T1000 (cell line): ENCODE measurements around the gene INSYN2A.

ENCODE experiments used
- DNase-seq: peaks from one replicate; lab custom pipeline; 2025; ENCODE audit warnings: mixed read lengths; lab: John Stamatoyannopoulos, UW

INSYN2A gene, protein sequence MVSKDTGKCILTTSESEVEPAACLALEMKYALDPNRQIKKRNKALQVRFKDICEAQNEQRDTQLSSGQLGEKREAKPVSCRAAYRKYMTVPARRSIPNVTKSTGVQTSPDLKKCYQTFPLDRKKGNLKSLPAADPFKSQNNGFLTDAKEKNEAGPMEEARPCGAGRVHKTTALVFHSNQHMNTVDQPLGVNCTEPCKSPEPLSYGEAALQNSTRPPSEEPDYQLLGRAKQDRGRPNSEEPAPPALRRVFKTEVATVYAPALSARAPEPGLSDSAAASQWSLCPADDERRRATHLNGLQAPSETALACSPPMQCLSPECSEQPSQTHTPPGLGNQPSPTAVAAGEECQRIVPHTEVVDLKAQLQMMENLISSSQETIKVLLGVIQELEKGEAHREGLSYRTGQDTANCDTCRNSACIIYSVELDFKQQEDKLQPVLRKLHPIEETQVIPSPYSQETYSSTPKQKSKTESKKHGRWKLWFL

DNA sequence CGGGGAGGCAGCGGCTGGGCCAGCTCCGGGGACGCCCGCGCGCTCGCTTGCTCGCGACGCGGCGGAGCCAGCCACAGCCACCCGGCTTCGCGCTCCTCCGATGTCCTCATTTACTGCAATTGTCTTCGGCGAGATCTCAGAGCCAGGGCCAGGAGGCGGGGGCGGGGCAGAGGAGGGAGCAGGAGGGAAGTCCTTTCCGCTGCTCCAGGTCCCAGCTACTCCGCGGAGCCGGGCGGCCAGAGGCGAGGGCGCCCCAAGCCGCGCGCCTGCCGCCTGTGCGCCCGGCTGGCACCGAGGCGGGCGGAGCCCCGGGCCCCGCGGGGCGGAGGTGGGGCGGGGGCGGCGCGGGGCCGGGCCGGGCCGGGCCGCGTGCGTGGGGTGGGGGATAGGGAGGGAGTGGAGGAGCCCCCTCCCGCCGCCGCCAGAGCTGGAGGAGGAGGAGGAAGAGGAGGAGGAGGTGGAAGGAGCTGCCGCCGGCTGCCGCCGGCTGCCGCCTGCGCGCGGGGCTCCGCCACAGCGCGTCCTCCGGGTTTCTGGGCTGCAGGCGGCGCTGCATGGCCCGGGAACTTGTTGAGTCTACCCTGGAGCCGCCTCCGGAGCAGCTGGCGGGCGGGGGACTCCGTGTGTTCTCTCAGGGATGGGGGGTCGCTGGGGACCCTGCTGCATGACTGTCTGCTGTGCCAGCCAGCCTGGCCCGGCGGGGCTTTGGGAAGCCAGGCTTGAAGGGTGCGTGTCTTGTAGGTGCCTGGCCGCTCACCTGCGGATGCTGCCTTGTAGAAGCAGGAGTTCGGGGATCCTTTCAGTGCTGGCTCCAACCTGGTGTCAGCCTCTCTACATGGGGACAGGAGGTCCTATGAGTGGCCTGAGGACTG is at the start of gene INSYN2A:
Gene INSYN2A (minus strand): TSS at position 310 of the 872 bp plus-strand sequence. CDS start 20,196 bp downstream, outside the sequence.
- peak; percentile 53 for DNase-seq

DNA sequence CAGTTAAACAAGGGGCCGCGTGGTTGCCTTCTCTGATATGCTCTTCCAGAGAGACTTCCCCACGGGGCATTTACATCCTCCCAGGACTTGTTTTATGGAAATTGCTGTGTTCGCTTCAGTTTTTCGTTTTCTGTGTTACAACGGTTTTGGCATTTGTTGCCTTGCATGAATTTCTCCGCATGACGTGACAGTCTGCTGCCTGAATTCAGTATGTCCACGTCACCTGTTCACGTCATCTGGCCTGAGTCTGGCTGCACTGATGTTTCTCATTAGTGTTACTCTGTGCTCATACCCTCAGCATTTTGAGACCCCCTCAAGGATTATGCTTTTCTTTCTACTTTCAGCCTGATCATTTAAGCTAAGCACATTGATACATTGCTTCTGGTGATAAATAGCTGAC is 49.1 kb upstream of the INSYN2A start:
- DNase-seq, result no peak

DNA sequence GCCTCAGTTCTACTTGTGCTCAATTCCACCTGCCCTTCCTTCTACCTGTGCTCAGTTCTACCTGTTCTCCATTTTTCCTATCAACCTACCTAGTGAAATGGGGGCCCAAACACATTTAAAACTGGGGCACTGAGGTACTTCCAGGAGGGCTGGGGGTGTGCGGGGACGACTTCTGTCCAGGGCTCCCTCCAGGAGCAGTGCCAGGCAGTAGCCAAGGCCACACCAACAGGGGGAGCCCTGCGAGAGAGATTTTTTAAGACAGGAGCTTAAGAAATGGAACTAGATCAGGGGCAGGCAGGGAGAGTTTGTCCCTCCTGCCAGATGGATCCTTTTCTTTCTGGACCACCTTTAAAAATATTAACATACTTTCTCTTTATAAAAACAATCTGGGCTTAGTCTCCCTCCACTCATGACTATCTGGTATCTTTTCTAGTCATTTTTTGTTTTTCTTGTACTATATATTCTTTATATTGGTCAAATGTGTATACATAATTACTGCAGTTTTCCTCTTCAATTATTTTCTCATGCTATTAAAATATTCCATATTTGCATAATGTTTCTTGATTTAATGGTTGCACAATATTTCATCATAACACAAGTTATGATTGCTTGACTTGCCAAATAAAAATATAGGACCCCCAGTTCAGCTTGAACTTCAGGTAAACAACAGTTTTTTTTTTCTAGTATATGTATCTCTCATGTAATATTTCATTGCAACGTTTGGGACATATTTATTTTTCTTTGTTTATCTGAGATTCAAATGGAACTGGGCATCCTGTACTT is 47.3 kb upstream of the INSYN2A start:
- DNase-seq, result no peak

DNA sequence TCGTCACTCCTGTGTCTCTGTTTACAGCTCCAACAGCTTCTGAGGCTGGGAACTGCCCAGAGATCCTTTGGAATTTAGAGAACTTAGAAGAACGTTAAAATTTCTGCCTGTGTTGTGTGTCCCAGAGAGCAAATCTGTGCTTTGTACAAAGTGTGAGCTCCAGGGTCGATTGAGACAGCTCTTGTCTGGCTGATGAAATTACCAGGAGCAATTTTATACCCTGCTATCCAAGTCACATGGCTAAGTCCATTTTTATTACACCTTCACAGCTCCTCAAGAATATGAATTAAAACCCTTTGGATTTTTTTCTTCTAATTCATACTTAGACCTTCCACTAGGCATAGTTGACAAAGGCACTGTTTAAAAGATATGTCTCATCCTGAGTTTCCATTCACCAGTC is 46.5 kb upstream of the INSYN2A start:
- no peak for DNase-seq

DNA sequence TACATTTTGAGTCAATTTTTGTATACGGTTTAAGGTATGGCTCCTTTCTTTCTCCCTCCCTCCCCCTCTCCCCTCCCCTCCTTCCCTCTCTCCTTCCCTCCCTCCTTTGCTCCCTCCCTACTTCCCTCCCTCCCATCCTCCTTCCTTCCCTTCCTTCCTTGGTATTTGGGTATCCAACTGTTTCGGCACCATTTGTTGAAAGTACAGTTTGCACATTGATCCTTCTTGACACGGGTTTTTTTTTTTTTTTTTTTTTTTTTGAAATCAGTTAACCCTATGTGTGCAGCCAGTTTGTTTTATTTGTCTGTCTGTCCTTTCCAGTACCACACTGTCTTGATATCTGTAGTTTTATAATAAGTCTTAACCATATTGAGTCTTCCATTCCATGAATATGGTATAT is 39.9 kb upstream of the INSYN2A start:
- DNase-seq, result no peak

DNA sequence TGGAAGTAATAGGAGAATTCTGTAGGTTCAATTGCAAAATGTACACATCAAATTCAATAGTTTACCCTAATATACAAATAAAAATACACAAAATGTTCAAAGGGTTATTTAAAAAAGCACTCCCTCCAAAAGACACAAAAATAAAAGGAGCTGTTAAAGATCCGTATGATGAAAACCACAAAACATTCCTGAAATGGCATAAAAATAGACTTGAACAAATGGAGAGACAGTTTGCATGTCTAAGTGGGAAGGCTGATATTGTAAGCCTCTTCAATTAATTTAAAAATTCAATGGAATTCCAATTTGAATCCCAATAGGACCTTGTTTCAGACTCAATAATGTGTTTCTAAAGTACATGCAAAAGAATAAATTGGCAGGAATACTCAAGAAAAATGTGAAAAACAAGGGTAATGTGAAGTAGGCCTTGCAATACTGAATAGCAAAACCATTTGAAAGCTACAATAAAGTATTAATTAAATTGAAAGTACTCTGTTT is 38.0 kb upstream of the INSYN2A start:
- DNase-seq, result no peak

DNA sequence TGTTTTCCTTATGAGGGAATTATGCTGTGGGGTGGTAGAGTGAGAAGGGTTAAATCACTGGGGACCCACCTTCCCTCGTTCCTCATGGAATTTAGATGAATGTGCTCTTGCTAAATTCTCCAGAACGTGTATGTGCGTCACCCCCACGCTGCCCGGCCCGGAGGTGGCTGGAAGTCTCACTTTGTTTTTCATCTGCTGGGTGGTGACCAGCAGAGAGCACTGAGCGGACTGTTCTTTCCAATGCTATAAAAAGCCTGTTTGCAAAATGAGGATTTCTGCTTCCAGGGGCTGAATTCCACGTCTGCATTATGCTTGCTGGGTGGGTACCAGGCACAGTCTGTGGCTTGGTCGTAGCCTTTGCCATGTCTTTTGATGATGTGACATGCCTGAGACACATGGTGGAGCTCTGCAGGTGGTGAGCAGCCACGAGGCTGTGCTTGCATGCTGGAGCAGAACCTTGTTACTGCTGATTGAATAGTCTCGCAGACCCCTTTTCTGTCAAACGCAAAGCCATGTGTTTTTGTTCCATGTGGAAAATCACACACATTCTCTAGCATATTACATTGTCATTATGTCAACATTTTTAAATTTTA is 31.9 kb upstream of the INSYN2A start:
- no peak for DNase-seq

DNA sequence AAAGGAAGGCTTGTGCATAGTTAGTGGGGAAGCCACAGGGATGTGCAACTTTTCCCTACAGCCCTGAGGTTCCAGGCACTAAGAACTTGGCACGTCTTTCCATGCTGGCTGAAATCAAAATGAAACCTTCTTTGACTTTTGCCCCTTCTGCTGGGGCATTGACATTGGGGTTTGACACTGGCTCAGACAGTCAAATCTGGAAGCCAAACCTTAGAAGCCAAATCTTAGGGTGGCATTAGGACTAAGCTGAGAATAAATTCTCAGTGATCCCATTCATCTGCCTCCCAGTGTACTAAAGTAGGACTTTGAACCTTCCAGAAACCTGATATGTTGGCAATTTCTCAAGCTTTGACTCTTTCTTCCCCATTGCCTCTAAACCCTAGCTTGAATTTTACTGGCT is 31.3 kb upstream of the INSYN2A start:
- no peak for DNase-seq

DNA sequence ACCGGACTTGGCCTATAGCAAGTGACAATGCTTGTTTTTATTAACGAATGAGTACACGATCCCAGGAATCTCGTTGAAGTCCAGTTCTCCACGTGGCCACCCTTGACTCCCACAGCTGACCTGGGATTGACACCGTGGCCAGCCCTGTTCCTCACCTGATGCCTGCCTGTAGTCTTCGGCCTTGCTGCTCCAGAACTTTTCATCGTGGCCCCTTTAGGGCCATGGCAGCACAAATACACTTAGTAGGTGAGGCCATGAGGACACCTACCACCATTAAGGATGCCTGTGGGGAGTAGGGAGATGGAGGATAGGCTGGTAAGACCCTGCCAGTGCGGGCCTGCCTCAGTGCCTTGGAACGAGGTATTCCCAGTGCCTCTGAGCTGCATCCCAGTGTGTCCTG is 30.6 kb upstream of the INSYN2A start:
- no peak for DNase-seq

DNA sequence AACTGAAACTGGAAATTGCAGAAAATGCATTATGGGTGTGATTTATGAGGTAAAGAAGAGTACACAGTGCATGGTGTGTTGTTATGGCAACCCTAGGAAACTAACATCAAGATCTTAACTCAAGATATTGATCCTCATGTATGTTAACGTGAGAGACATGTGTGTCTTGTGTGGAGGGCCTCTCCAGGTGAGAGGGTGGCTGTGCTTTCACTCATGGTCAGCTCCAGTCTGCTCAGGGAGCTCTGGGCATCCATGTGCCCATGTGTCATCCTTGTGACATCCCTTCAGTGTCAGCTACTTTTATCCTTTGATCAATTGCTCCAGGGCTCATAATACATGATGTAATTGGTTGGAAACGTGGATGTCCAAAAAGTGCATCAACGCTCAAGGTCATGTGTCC is 24.9 kb upstream of the INSYN2A start:
- DNase-seq, result no peak

DNA sequence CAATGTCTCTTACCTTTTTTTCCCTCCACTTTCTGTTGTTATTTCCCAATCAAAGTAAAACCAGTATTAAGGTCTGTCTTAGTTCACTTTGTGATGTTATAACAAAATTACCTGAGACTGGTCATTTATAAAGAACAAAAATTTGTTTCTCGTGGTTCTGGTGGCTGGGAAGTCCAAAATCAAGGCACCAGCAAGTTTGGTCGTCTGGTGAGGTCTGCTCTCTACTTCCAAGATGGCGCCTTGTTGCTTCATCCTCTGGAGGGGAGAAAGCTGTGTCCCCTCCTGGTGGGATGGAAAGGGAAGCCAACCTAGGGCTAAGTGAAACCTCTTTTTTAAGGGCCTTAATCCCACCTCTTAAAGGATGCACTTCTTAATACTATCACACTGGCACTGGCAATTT is 22.3 kb upstream of the INSYN2A start:
- no peak for DNase-seq

DNA sequence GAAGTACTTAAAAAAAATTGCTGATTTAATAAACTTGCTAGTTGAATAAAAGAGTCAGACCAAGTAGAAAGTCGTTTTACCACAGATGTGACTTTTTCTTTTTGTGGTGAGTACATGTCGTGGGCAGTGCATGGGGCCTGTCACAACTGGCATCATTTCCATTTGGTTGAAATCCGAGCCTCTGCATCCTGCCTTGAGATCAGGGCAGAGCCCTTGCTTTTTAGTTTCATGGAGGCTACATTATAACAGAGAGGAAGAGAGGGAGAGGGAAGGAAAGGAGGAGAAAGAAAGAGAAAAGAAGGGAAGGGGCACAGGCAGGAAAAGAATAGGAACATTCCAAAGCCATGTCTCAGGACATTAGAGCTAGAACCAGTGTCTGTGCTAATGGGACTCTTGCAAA is 20.4 kb upstream of the INSYN2A start:
- DNase-seq, result no peak

DNA sequence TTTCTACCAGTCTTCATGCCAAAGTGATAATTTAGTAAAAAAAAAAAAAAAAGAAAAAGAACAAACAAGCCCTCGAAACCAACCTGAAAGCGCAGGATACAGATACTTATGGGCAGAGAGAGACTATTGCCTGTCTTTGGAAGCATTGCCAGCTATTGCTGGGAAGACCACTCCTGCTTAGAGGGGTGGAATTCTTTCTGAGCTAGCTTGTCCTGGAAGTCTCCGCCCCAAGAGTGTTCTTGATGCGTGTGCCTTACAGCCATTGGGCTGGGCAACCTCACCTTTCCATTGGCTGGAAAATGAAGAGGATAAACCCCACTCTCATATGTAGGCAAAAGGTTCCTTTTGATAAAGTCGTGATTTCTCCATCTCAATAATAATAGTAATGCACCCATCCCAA is 19.9 kb upstream of the INSYN2A start:
- no peak for DNase-seq

DNA sequence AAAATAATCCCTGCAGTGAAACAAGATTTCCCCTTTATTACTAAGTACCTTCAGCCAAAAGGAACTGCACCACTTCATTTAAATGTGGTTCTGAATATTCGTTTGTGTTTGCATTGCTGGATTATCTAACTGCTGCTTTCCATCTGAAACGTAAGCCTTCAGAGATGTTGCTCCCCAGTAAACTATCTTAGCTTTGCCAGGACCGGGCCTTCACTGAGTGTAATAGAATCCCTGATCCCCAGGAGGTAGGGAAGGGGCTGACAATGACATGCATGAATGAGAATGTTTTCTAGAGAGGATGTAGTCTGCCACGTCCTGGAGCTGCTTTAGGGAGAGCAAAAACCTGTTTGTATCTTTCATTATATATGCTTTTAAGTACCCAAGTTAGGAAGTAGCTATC is 19.5 kb upstream of the INSYN2A start:
- DNase-seq, result no peak

DNA sequence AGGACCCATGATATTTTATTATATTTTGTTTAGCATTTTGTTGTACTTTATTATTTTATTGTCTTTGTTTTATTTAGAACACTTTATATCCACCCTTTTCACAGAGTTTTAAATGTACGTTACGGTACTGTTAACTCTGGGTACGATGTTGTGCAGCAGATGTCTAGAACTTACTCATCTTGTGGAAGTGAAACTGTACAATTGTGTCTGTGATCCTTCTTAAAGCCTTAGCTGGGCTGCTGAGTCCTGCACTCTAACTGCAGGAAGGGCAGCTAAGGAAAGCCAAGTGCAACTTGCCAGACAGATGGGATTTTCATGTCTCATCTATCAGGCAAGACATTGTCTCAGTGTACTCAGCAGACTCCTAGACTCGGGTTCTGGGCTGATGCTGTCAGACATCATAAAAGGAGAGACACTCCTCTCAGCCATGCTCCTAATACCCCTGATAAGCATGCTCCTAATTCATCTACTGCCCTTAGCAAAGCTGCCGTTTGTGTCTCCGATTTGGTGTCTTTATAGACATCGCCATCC is 14.6 kb upstream of the INSYN2A start:
- DNase-seq, result no peak

DNA sequence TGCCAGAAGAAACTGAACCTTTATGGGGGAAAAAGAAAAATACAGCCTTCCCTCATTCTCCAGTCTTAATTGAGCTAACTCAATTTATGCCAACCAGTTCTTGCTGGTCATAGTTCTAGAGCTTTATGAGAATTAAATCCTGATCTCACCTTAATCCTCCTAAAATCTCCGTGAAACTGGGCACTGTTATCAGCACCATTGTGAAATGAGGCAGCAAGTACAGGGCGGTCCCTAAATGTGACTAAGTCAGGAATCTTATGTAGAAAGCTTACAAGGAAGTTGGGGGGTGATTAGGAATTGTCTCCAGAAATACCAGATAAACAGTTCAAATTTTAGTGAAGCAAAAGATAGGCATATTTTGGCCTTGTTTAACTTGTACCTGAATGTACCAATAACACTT is 10.7 kb upstream of the INSYN2A start:
- no peak for DNase-seq

DNA sequence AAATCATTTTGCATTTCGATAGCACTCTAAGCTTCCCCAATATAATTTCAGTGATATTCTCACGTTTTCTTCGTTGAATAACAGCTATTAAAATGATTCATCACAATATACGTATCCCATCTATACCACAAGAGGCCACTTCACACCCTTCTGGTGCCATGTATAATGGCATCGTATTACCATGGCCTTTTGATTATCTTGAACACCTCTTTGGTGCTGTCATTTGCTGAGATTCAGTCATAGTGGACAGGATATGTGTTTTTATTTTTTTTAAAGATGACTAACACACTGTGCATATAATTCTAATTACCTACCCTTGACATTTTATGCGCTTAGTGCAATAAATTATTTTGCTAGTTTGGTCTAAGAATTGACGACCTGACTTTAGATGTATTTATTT is 6.7 kb upstream of the INSYN2A start:
- no peak for DNase-seq

DNA sequence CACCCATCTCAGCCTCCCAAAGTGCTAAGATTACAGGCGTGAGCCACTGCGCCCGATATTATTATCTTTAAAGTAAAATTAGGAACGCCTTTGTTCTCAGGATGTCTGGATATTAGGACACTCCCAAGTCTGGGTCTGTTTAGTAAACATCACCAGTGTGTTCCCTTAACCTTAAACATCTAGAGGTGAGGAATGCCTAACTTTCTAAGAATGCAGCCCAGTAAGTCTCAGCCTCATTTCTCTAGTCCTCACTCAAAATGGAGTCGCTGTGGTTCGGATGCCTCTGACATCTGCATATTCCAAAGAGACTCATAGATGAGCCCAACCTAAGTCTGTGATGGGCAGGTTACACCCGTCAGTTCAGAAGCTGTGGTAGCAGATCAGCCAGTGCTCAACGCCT is 4.3 kb upstream of the INSYN2A start:
- DNase-seq, result no peak

DNA sequence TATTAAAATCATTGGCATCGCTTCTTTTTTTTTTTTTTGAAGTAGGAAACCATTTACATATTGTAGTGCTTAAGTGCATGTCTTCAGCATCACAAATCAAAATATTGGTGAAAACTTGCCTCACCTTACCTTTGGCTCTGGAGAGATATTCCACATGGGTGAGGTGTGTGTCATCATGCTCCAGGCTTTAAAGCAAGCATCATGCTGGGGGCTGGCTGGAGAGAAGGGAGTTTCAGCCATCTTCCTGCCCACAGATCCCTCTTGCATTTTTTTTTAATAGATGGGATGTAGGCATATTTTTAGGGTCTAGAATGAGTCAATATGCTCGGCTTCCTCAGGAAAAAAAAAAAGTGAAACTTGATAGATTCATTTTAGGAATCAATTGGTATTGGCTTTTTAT is 2.3 kb upstream of the INSYN2A start:
- no peak for DNase-seq

DNA sequence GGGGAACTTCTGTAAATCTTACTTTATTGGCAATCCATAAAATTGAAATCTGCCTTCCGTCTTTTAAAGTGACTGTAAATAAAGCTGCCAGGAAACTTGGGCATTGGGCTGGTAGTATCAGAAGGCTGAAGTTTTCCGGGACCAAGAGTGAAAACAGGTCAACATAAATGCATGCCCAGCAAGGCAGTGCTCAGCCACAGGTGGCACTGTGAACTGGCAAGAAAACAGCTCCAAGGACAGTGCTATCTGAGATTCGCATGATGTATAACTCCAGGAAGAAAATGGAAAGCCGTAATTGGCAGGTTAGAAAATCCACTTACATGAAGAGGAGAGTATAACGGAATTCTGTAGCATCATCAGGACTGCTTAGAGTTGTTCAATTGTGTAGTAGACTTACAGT is 1.9 kb upstream of the INSYN2A start:
- no peak for DNase-seq

DNA sequence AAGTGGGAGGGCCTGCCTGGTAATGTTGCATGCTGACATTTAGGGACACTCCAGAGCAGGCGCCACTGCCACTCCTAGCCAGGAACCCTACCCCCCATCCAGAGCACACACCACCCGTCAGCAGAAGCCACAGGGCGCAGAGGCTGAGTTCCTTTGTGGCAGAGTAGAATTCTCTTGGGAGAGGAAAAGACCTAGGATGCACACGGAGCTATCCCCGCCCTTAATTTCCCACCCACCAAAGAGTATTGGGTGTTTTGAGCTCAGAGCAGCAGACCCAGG is 702 bp upstream of the INSYN2A start:
- no peak for DNase-seq
